Measurements from ENCODE around the gene PTPRO. TPM values are rescaled to one million over a fixed set of nuclear protein-coding genes. Genes with fewer than 3 reads are reported as not detected.

Gene PTPRO
- total RNA-seq, 8 experiments from 2014 or later, result 0.25 to 33.9 (median 21.7) TPM; not detected in 1

GRCh38 chr12:15631007-15631715 lies 308.9 kb downstream of the PTPRO start:
- Histone ChIP-seq H3K4me1 (replicated peaks in 1 of 2) (peaks cover 0 to 9% of the 10 kb centered on the region in 2 donors), H3K27ac (no peak overlapping the region), H3K4me3 (no peak overlapping the region)
- in situ Hi-C loops (cut with MboI; ENCODE audit: low pct_unique_long_range_greater_than_20kb in 2 of 9, low sequenced_read_pairs in 9 of 9, unreplicated experiment in 9 of 9), result no loop called here
- no peak for ATAC-seq (replicated peaks in 6 of 8)
- 67 to 100% (median 94%) methylated on average over 1 to 6 of the region's 6 CpGs for WGBS, 10 experiments

GRCh38 chr12:15632708-15633107 lies 310.4 kb downstream of the PTPRO start:
- 35 to 100% (median 92%) methylated on average over 2 to 4 of the region's 4 CpGs; no CpG with 5 or more reads in 2 of the 10 experiments for WGBS, 10 experiments
- Histone ChIP-seq H3K27ac (no peak overlapping the region), H3K4me1 (replicated peaks in 1 of 2) (peaks cover 0 to 9% of the 10 kb centered on the region in 2 donors), H3K4me3 (no peak overlapping the region)
- no peak for ATAC-seq (replicated peaks in 6 of 8)
- in situ Hi-C loops (cut with MboI; ENCODE audit: low pct_unique_long_range_greater_than_20kb in 2 of 9, low sequenced_read_pairs in 9 of 9, unreplicated experiment in 9 of 9), result no loop called here

GRCh38 chr12:15633201-15633600 lies 310.9 kb downstream of the PTPRO start:
- Histone ChIP-seq H3K4me1 (replicated peaks in 1 of 2) (peaks cover 0 to 9% of the 10 kb centered on the region in 2 donors), H3K27ac (no peak overlapping the region), H3K4me3 (no peak overlapping the region)
- in situ Hi-C loops (cut with MboI; ENCODE audit: low pct_unique_long_range_greater_than_20kb in 2 of 9, low sequenced_read_pairs in 9 of 9, unreplicated experiment in 9 of 9), result no loop called here
- no peak for ATAC-seq (replicated peaks in 6 of 8)
- WGBS, 10 experiments, result 30 to 100% (median 90%) methylated on average over 1 of the region's 1 CpG; no CpG with 5 or more reads in 1 of the 10 experiments

- peaks cover 0 to under 1% of the 10 kb centered on the region in 2 donors for H3K4me1 ChIP-seq (replicated peaks in 1 of 2)
- in situ Hi-C loops (cut with MboI; ENCODE audit: low pct_unique_long_range_greater_than_20kb in 2 of 9, low sequenced_read_pairs in 9 of 9, unreplicated experiment in 9 of 9), result no loop called here
- ATAC-seq (replicated peaks in 6 of 8), result no peak
- 40 to 100% (median 95%) methylated on average over 1 to 4 of the region's 4 CpGs for WGBS, 10 experiments
- no peak overlapping the region for H3K4me3 ChIP-seq
- no peak overlapping the region for H3K27ac ChIP-seq
These were observed 311.8 kb downstream of the PTPRO start for GRCh38 chr12:15634010-15634683.

- H3K4me3 ChIP-seq, result no peak overlapping the region
- in situ Hi-C loops (cut with MboI; ENCODE audit: low pct_unique_long_range_greater_than_20kb in 2 of 9, low sequenced_read_pairs in 9 of 9, unreplicated experiment in 9 of 9), result no loop called here
- H3K27ac ChIP-seq, result no peak overlapping the region
- 43 to 100% (median 92%) methylated on average over 1 of the region's 1 CpG; no CpG with 5 or more reads in 2 of the 10 experiments for WGBS, 10 experiments
- H3K4me1 ChIP-seq (replicated peaks in 1 of 2), result no peaks in the 10 kb centered on the region
- no peak for ATAC-seq (replicated peaks in 6 of 8)
These were observed 314.0 kb downstream of the PTPRO start for GRCh38 chr12:15636060-15636890.

- Histone ChIP-seq H3K4me3 (no peak overlapping the region), H3K27ac (no peak overlapping the region), H3K4me1 (replicated peaks in 1 of 2) (no peaks in the 10 kb centered on the region)
- 17 to 84% (median 77%) methylated on average over 2 to 3 of the region's 3 CpGs; no CpG with 5 or more reads in 1 of the 10 experiments for WGBS, 10 experiments
- in situ Hi-C loops (cut with MboI; ENCODE audit: low pct_unique_long_range_greater_than_20kb in 2 of 9, low sequenced_read_pairs in 9 of 9, unreplicated experiment in 9 of 9), result no loop called here
- ATAC-seq (replicated peaks in 6 of 8), result no peak
These were observed 315.9 kb downstream of the PTPRO start for GRCh38 chr12:15638231-15638630.

- in situ Hi-C loops (cut with MboI; ENCODE audit: low pct_unique_long_range_greater_than_20kb in 2 of 9, low sequenced_read_pairs in 9 of 9, unreplicated experiment in 9 of 9), result no loop called here
- Histone ChIP-seq H3K27ac (no peak overlapping the region), H3K4me3 (no peak overlapping the region), H3K4me1 (replicated peaks in 1 of 2) (no peaks in the 10 kb centered on the region)
- no peak for ATAC-seq (replicated peaks in 6 of 8)
These were observed 322.4 kb downstream of the PTPRO start for GRCh38 chr12:15644700-15645099.

GRCh38 chr12:15646581-15646980 lies 324.3 kb downstream of the PTPRO start:
- in situ Hi-C loops (cut with MboI; ENCODE audit: low pct_unique_long_range_greater_than_20kb in 2 of 9, low sequenced_read_pairs in 9 of 9, unreplicated experiment in 9 of 9), result no loop called here
- Histone ChIP-seq H3K4me1 (replicated peaks in 1 of 2) (no peaks in the 10 kb centered on the region), H3K4me3 (no peak overlapping the region), H3K27ac (no peak overlapping the region)
- ATAC-seq (replicated peaks in 6 of 8), result no peak
- 0 to 14% methylated on average over 1 of the region's 1 CpG; no CpG with 5 or more reads in 8 of the 10 experiments for WGBS, 10 experiments

Other genes with a start within 250 kb of the PTPRO start
- 10 to 100 TPM in 1 of 8 experiments, 1 to 10 TPM in 5, under 1 TPM in 2; 0.18 to 23.5 (median 1.7) TPM for gene RERG, start 101.1 kb upstream of the PTPRO start, total RNA-seq

Measured in motor neuron (in vitro differentiated cells).